Spinal cord (tissue), 10 donors: Measurements from ENCODE around the gene RNASEH1. TPM values are rescaled to one million over a fixed set of nuclear protein-coding genes. Genes with fewer than 3 reads are reported as not detected.
"Not testable (repeated sequence)": the region's sequence is repeated elsewhere in the genome, so short reads cannot be mapped to it uniquely, and the experiment has no call there.

ENCODE experiments used
- DNase-seq, 6 donors: peaks; one replicate each; pipeline versions ENCODE4 v3.0.0 to v3.0.0-alpha.2; 2013 to 2015; ENCODE audit warnings: low spot score in 6 of 6, low read depth in 4 of 6
- H3K27ac ChIP-seq: one replicate; pipeline ENCODE4 v1.5.1; 2013; ENCODE audit warnings: low read depth, low read length, control low read depth
- H3K27me3 ChIP-seq: one replicate; pipeline ENCODE4 v1.6.1; 2013; ENCODE audit warnings: low read length; ENCODE audit not compliant: control insufficient read depth, insufficient read depth
- H3K36me3 ChIP-seq: one replicate; pipeline ENCODE4 v1.6.1; 2013; ENCODE audit warnings: low read length; ENCODE audit not compliant: control insufficient read depth, insufficient read depth
- H3K4me1 ChIP-seq: one replicate; pipeline ENCODE4 v1.6.1; 2013; ENCODE audit warnings: low read length; ENCODE audit not compliant: control insufficient read depth, insufficient read depth
- H3K4me3 ChIP-seq: one replicate; pipeline ENCODE4 v1.5.1; 2013; ENCODE audit warnings: low read depth, low read length, control low read depth
- H3K9me3 ChIP-seq: one replicate; pipeline ENCODE4 v1.6.1; 2013; ENCODE audit warnings: low read length; ENCODE audit not compliant: control insufficient read depth, insufficient read depth
- WGBS: methylation state at CpG from one replicate; pipeline ENCODE4 v1.1.5; 2013; ENCODE audit warnings: missing lambda C conversion rate; ENCODE audit not compliant: insufficient coverage; 5-methylcytosine and 5-hydroxymethylcytosine counted together
- polyA plus RNA-seq, 2 donors: library from polyadenylated mRNA; unstranded; fragments of 120-200 nt; gene quantifications; one replicate each; pipeline ENCODE4 v1.2.1, GENCODE V29; 2013; ENCODE audit not compliant: insufficient read length in 2 of 2
- total RNA-seq, 2 donors: library from RNA; depleted of rRNA in 1 of 2; stranded (reverse); fragments of 120-200 nt in 1 of 2; fragments of >200 nt in 1 of 2; gene quantifications; one replicate each; pipeline versions ENCODE4 v1.2.3 to v1.2.4, GENCODE V29; 2013 to 2014
- donor health status: healthy.

RNASEH1 gene
- total and polyA plus RNA-seq, 4 donors = 14.5 to 21.5 (median 18.0) TPM

GRCh38 chr2:3581367-3582262 lies 23.5 kb upstream of the RNASEH1 start:
- WGBS = 88% methylated on average over 3 of the region's 13 CpGs
- Histone ChIP-seq H3K27ac (no peak overlapping the region), H3K27me3 (no peaks in the 10 kb centered on the region), H3K4me3 (no peak overlapping the region), H3K36me3 (peaks cover 45% of the 10 kb centered on the region), H3K9me3 (no peaks in the 10 kb centered on the region), H3K4me1 (peaks cover 15% of the 10 kb centered on the region)
- no peak for DNase-seq

DNA sequence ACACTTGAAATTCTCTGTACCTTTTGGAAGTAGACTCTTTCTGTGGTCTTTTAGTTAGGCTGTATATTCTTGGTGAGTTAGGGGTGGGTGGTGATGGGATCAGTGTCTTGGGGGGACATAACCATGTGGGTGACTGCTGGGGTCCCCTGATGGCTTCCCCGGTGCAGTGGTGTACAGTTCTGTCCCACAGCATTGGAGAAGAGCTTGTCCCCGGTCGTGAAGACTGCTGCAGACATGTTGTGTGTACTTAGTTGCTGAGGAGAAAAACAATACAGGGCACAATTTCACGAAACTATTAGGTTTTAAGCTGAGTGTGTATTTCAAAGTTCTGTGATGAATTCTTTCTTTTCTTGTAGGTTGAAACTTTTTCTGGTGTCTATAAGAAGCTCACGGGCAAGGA lies 22.3 kb upstream of the RNASEH1 start:
- 84% methylated on average over 4 of the region's 5 CpGs for WGBS
- Histone ChIP-seq H3K9me3 (no peaks in the 10 kb centered on the region), H3K27ac (no peak overlapping the region), H3K4me1 (peaks cover 10% of the 10 kb centered on the region), H3K27me3 (no peaks in the 10 kb centered on the region), H3K4me3 (no peak overlapping the region), H3K36me3 (peaks cover 39% of the 10 kb centered on the region)
- no peak for DNase-seq

DNA sequence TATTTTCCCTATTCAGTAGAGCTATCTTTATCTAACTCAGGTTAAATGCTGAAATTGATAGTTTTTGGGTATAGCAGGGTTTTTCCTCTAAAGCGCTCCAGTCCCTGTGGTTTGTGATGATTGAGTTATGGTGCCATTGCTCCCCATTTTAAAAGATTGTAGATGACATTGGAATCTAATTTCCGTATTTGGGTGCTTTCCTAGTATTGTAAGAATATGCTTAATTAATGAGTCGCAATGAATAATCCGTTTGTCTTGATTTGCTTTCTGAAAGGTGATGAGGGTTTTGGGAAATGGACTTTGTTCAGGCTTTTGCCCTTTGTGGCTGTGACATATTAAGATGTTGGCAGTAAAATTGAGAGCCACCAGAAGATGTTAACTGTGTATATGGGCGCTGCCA lies 20.9 kb upstream of the RNASEH1 start:
- Histone ChIP-seq H3K4me3 (no peak overlapping the region), H3K4me1 (peaks cover 12% of the 10 kb centered on the region), H3K27me3 (no peaks in the 10 kb centered on the region), H3K27ac (no peak overlapping the region), H3K36me3 (peaks cover 27% of the 10 kb centered on the region), H3K9me3 (no peaks in the 10 kb centered on the region)
- 94% methylated on average over 4 of the region's 5 CpGs for whole genome bisulfite sequencing
- DNase-seq = no peak

- peak overlapping the region; percentile 74 for H3K4me3 ChIP-seq
- H3K36me3 ChIP-seq = peaks cover 16% of the 10 kb centered on the region
- peaks cover 12% of the 10 kb centered on the region for H3K4me1 ChIP-seq
- H3K27ac ChIP-seq = peak overlapping the region; percentile 82
- not testable (repeated sequence) for H3K27me3 ChIP-seq, H3K9me3 ChIP-seq, DNase-seq
- WGBS = 96% methylated on average over 4 of the region's 10 CpGs
Observed at GRCh38 chr2:3576263-3576630, 18.1 kb upstream of the RNASEH1 start.

- Histone ChIP-seq H3K27ac (peak overlapping the region; percentile 82), H3K27me3 (no peaks in the 10 kb centered on the region), H3K36me3 (peaks cover 16% of the 10 kb centered on the region), H3K9me3 (no peaks in the 10 kb centered on the region), H3K4me1 (peaks cover 12% of the 10 kb centered on the region), H3K4me3 (peak overlapping the region; percentile 74)
- under 1% methylated on average over 51 of the region's 54 CpGs for WGBS
- DNase-seq = no peak
Observed at GRCh38 chr2:3575534-3576262, 17.6 kb upstream of the RNASEH1 start.

DNA sequence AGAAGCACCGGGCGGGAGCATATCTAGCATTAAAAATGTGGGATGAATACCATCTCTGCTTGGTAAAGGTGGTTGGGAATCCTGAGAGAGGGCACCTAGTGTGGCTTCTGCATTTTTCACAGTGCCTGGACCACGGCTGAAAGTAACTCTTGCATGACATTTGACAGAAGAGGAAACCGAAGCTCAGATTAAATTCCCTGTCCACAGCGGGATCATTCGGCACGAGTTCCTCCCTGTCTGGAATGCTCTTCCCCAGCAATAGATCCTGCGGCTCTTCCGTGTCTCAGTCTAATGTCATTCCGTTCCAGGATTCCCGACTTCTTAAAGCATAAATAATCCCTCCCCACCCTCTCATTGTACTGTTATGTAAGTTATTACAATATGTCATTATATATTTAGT lies 16.0 kb upstream of the RNASEH1 start:
- DNase-seq = no peak
- Histone ChIP-seq H3K27ac (no peak overlapping the region), H3K36me3 (peaks cover 13% of the 10 kb centered on the region), H3K4me1 (peaks cover 12% of the 10 kb centered on the region), H3K4me3 (no peak overlapping the region), H3K27me3 (no peaks in the 10 kb centered on the region), H3K9me3 (no peaks in the 10 kb centered on the region)
- 96% methylated on average over 5 of the region's 11 CpGs for WGBS

GRCh38 chr2:3572620-3573019 lies 14.5 kb upstream of the RNASEH1 start:
- Histone ChIP-seq H3K27ac (no peak overlapping the region), H3K4me3 (no peak overlapping the region), H3K36me3 (peaks cover 12% of the 10 kb centered on the region), H3K27me3 (no peaks in the 10 kb centered on the region), H3K4me1 (peaks cover 12% of the 10 kb centered on the region), H3K9me3 (no peaks in the 10 kb centered on the region)
- no CpG with 5 or more reads among the region's 2 CpGs for WGBS
- no peak for DNase-seq

DNA sequence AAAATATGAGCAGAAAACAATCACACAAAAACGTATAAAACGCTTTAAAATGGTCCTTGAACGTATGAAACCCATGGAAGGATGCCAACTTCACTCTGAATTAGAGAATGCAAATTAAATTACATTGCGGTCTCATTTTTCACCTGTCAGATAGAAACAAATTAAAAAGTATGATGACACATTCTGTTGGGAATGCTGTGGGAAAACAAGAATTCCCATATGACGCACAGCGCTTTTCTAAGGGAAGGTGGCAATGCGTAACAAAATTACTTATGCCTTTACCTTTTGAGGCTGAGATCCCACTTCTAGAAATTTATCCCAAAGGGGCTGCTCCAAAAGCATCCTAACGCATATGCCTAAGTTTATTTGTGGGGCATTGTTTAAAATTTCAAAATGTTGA lies 13.2 kb upstream of the RNASEH1 start:
- Histone ChIP-seq H3K27me3 (no peaks in the 10 kb centered on the region), H3K4me3 (no peak overlapping the region), H3K4me1 (peaks cover 12% of the 10 kb centered on the region), H3K9me3 (no peaks in the 10 kb centered on the region), H3K36me3 (peaks cover 3% of the 10 kb centered on the region), H3K27ac (no peak overlapping the region)
- peak in 1 of 6 donors; percentile 43 for DNase-seq
- WGBS = 94% methylated on average over 3 of the region's 8 CpGs

GRCh38 chr2:3569656-3570055 lies 11.5 kb upstream of the RNASEH1 start:
- not testable (repeated sequence) for H3K27me3 ChIP-seq, H3K27ac ChIP-seq, H3K4me1 ChIP-seq, DNase-seq, H3K9me3 ChIP-seq, H3K36me3 ChIP-seq, H3K4me3 ChIP-seq
- WGBS = 95% methylated on average over 4 of the region's 23 CpGs
